GM19238 (cell line): ENCODE data around the gene STAP2.

ENCODE experiments used
- DNase-seq: peaks from one replicate; pipeline ENCODE4 v3.0.0; 2011; ENCODE audit warnings: low spot score; ENCODE audit not compliant: insufficient read length

The STAP2 gene

DNA sequence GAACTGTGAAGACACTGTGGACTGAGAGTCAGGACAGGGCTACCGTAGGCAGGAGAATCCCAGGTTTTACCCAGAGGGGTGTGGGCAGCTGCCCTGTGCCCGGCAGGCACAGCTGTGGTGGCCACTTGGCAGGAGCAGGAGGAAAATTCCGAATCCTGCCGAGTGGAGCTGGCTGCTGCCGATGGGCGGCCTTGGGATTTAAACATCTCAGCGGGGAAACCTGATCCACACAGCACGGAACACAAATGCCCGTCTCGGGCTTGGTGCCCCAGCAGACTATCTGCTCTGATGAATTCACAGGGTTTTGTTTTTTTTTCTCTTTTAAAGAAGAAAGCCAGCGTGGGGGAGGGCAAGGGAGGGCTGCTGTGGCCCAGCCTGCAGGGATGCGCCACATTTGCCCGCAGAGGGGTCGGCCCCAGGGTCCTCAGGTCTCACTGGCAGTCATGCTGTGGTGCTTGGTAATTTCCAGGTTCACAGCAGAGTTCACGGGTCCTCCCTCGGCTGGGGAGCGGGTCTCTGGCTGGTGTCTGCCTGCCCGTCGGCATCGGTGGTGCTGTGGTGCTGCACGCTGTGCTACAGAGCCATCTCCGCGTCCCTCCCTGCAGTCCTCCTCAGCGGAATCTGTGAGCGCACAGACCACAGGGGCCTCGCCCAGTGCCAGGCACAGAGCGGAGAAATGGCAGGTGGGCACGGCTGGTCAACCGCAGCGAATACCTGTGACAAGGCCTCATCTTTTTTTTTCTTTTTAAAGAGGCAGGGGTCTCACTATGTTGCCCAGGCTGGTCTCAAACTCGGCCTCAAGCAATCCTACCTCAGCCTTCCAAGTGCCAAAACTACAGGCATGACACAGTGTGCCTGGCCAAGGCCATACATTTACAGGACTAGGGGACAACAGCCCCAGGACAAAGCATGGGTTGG is 32.9 kb upstream of the STAP2 start:
- no peak for DNase-seq

- DNase-seq: no peak
These were observed 31.9 kb upstream of the STAP2 start for GRCh38 chr19:4370418-4371041.

DNA sequence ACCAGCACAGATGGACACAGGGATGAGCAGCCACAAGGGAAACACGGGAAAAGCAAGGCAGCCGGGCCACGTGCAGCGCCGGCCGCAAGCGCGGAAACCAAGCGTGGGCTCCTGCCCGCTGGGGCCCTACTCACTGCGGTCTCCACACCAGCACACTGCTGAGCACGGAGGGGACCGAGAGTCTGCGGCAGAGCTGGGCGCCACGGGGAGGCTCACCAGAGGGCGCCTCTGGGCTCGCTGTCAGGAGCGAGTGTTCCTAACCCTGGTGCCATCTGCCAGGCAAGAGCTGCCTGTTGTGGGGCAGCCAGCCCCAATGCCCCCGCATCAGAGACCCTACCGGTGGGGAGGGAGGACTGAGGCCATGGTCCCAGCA is 31.2 kb upstream of the STAP2 start:
- DNase-seq: peak; percentile 48

DNA sequence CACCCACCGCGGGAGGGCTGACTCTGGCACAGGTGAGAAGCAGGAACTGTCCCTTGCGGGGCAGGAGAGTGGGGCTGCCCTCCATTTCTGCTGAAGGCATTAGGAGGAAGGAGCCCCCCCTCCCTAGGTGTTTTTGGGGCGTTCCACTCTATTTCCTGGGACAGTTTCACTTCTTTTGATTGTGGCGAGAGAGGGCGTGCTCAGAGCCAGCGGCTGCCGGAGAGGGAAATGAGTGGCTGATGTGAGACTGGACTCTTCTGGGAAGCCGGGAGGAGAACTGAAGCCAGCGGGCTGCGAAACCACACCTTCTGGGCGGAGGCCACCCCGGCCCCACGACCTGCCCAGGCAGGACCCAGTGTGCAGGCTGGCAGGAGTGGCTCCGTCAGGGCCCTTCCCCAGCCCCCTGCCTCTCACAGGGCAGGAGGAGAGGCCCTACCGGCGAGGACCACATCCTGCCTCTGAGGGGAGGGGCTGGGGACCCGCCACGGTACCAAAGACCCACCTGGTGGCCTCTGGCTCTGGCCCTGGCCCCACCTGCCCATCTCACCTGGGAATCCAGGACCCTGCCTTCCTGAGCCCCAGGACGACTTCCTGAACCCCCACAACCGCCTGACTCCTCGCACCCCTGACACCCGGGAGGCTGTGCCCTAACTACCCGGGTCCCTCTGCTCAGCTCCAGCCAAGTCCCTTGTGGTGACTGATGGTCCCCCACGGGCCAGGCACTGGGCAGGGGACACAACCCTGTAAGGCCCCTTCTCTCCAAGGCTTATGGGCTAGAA is 30.7 kb upstream of the STAP2 start:
- DNase-seq: peak; percentile 65

DNA sequence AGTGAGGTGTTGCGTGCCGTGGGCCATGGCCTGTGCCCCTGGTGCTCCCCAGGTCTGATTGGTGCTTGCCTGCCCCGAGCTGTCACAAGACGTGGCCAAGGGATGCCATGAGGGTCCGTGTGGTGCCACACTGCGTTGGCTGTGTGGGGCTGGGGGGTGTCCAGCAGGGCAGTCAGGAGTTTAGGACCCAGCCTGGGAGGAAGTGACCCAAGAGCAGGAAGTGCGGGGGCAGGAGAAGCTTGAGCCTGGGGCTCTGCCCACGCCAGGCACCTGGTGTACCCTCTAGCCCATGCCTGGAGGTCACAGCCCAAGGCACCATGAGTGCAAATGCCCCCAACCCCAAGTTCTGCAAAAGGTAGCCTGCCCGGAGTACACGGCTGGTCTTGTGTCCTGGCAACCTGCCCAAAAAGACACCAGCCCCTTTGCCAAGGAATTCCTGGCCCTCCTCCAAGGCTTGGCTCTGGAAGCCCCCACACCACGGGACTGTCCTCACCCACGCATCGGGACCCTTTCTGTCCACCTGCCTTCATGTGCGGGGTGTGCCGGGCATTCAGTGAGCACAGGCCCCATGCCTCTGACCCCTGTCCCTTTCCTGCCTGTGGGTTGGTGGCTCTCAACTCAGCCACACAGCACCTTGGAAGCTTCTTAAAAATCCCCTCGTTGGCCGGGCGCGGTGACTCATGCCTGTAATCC is 29.6 kb upstream of the STAP2 start:
- DNase-seq: no peak

DNA sequence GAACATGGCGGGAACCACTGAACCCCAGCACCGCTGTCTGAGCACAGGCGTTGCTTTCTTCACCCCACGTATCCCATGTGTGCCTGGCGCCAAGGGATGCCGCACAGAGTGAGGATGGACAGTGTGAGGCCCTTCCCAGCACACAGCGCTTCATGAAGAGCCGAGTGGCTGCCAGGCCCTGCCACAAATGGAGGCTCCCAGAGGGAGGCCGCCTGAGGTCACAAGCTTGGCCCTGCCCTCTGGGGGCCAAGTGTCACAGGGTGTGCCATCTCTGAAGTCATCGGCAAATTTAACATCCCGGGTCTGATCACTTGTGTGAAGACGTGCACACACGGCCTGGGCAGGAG is 29.1 kb upstream of the STAP2 start:
- no peak for DNase-seq

GRCh38 chr19:4367336-4367723 is 28.7 kb upstream of the STAP2 start:
- DNase-seq: no peak

- no peak for DNase-seq
These were observed 28.2 kb upstream of the STAP2 start for GRCh38 chr19:4366666-4367335.

GRCh38 chr19:4365791-4366665 is 27.4 kb upstream of the STAP2 start:
- DNase-seq: no peak

DNA sequence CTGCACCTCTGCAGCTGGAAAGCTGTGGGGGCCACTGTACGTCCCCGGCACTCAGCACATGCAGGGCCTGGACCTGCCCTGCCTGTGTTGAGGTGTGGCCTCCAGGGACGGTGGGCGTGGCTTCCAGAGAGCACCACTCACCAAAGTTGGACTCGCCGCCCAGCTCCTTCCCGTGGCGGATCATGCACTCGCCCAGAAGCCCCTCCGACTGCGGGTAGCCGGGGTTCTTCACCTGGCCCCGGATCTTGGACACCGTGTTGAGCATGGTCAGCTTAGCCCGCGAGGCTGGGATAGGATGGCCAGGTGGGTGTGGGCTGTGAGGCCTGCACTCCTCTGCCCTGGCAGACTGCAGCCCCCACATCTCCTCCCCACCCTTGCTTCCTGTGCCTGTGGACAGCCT is 26.7 kb upstream of the STAP2 start:
- no peak for DNase-seq

- no peak for DNase-seq
These were observed 25.1 kb upstream of the STAP2 start for GRCh38 chr19:4363571-4364304.

GRCh38 chr19:4362831-4363545 is 24.4 kb upstream of the STAP2 start:
- no peak for DNase-seq

GRCh38 chr19:4362101-4362828 is 23.6 kb upstream of the STAP2 start:
- DNase-seq: no peak

GRCh38 chr19:4361152-4362046 is 22.8 kb upstream of the STAP2 start:
- DNase-seq: no peak

DNA sequence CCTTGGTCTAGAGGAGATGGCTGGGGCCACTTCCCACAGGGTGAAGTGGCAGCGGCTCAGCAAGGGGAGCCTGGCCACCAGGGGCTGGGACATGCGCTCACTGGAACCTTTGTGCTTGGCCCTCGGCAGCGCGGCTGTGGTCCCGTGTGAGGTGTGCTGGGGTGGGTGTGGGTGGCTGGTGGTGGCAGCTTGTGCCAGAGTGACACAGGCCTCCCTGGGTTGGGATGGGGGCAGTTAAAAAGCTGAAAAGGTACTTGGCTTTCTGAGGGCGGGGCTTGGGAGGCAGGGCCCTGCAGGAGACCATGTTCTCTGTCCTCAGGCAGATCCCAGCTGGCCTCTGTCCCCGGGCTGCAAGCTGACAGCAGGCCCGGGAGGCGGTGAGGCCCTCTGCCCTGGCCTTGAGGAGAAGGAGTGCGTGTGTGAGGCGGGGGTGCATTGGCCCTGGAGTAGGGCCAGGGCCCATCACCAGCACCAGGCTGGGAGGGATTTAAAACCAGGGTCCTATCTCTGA is 22.1 kb upstream of the STAP2 start:
- DNase-seq: no peak

GRCh38 chr19:4360081-4360569 is 21.5 kb upstream of the STAP2 start:
- no peak for DNase-seq

GRCh38 chr19:4359627-4360000 is 21.0 kb upstream of the STAP2 start:
- DNase-seq: no peak
